Renal cortical epithelial cell (primary cell): ENCODE data around the gene MED19. TPM values are rescaled to one million over a fixed set of nuclear protein-coding genes. Genes with fewer than 3 reads are reported as not detected.

Experiments
- total RNA-seq: library from RNA; depleted of rRNA; stranded (reverse); fragments of >200 nt; gene quantifications from 2 replicates; pipeline ENCODE4 v1.2.3, GENCODE V29; 2014

Gene MED19
- total RNA-seq, 1 donor from 2014 or later = 16.1 TPM

Other genes starting within 250 kb of the MED19 start
- gene SLC43A1, start 196.5 kb downstream of the MED19 start, total RNA-seq = 1.2 TPM in 2 replicates
- gene TIMM10, start 181.5 kb downstream of the MED19 start, total RNA-seq = 16.6 and 59.0 TPM in 2 replicates
- not detected in 2 replicates for gene SMTNL1, start 174.6 kb downstream of the MED19 start, total RNA-seq
- gene UBE2L6, start 144.5 kb downstream of the MED19 start, total RNA-seq = 24.7 and 38.3 TPM in 2 replicates
- gene SERPING1, start 114.5 kb downstream of the MED19 start, total RNA-seq = 4.2 and 61.4 TPM in 2 replicates
- gene YPEL4, start 62.3 kb downstream of the MED19 start, total RNA-seq = 0.35 TPM in 1 of 2 replicates, not detected in the other
- gene CLP1, start 54.5 kb downstream of the MED19 start, total RNA-seq = 20.3 and 34.6 TPM in 2 replicates
- gene ZDHHC5, start 44.1 kb downstream of the MED19 start, total RNA-seq = 45.1 and 79.9 TPM in 2 replicates
- 61.1 and 78.2 TPM in 2 replicates for gene TMX2, start 378 bp upstream of the MED19 start, total RNA-seq
- gene SELENOH, start 29.3 kb upstream of the MED19 start, total RNA-seq = 48.1 and 94.8 TPM in 2 replicates
- not detected in 2 replicates for gene BTBD18, start 39.6 kb upstream of the MED19 start, total RNA-seq
- gene CTNND1, start 49.6 kb upstream of the MED19 start, total RNA-seq = 157 and 260 TPM in 2 replicates